Measurements from ENCODE around the gene PRKCE. TPM values are rescaled to one million over a fixed set of nuclear protein-coding genes. Genes with fewer than 3 reads are reported as not detected.

Gene PRKCE
- polyA plus RNA-seq, 1 of the 3 experiments (the other 2 are of a cell fraction) = 16.3 TPM

DNA sequence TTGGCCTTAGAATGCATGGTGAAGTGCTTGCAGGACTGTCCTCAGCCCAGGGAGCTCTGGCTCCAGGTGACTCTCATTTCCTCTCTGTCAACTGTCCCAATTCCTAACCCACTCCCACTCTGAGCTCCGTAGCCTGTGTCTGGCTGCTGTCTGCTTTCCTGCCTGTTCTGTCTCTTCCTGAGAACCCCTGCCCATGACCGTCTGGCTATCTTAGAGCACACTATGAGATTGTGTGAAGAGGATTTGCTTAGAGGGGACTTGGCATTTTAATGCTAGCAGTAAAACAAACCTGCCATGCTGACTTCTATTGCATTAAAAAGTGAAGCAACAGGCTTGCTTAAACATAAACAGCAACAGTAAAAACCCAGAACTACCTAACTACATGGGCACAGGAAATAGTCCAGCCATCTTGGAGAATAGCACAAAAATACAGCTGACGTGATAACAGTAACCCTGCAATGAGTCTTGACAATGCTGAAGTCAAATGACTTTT, 234.7 kb downstream of the PRKCE start (continued):
- TF ChIP-seq EZH2phosphoT487 (IDR thresholded peaks at IDR 0.05; ENCODE audit: borderline replicate concordance, low read depth) = no peak
- no peak for TF ChIP-seq ELF1 (IDR thresholded peaks at IDR 0.05)
- TF ChIP-seq RAD21 (IDR thresholded peaks at IDR 0.05; ENCODE audit: low read length) = no peak

DNA sequence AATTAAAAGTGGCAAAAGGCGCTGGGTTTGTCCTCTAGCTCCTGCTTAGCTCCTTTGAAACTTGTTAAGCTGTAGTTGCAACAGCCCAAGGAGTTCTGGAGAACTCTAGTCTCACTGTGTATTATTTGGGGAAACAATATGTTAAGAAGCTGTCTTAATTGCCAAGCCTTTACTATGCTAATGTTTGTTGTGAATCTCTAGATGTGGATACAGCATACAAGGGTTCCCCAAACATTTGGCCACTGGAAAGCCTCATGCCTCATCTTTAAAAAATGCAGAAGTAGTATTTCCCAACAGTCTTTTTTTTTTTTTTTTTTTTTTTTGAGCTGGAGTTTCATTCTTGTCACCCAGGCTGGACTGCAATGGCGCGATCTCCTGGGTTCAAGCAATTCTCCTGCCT, 236.7 kb downstream of the PRKCE start:
- no peak for DNase-seq
- Histone ChIP-seq H3K9me2 (no peaks in the 10 kb centered on the region), H3K36me3 (replicated peaks in 1 of 2; ENCODE audit: control insufficient read depth in 1 of 2, insufficient read depth in 2 of 2, low read length in 1 of 2) (no peaks in the 10 kb centered on the region), H4K20me1 (ENCODE audit: insufficient read depth) (no peaks in the 10 kb centered on the region), H2AFZ (ENCODE audit: low read depth) (no peak overlapping the region), H3K27ac (ENCODE audit: low read depth in 2 of 2, low read length in 1 of 2) (no peak overlapping the region), H3K9ac (no peak overlapping the region), H3K4me1 (ENCODE audit: control insufficient read depth in 1 of 2, insufficient read depth in 2 of 2, low read depth in 1 of 2, low read length in 1 of 2) (peaks cover 9 to 53% of the 10 kb centered on the region in 2 experiments; a peak in 2 of 4 replicates), H3F3A (replicated peaks; ENCODE audit: insufficient read depth) (no peaks in the 10 kb centered on the region), H3K4me2 (no peak overlapping the region), H3K27me3 (ENCODE audit: insufficient read depth) (no peaks in the 10 kb centered on the region), H3K9me3 (no peaks in the 10 kb centered on the region), H3K4me3 (ENCODE audit: low read depth in 2 of 2, low read length in 1 of 2) (no peak overlapping the region), H3K79me2 (ENCODE audit: insufficient read depth) (no peaks in the 10 kb centered on the region)
- TF ChIP-seq CTCF (IDR thresholded peaks at IDR 0.05) = no peak
- TF ChIP-seq SMC3 (IDR thresholded peaks at IDR 0.05; ENCODE audit: low read depth, low read length) = no peak
- no peak for TF ChIP-seq MAX (IDR thresholded peaks at IDR 0.05; ENCODE audit: low read depth)
- no peak for TF ChIP-seq IRF3 (IDR thresholded peaks at IDR 0.05; ENCODE audit: low read depth, low read length)
- TF ChIP-seq RFX5 (IDR thresholded peaks at IDR 0.05; ENCODE audit: low read length) = no peak
- no peak for TF ChIP-seq ELF1 (IDR thresholded peaks at IDR 0.05)
- TF ChIP-seq JUND (IDR thresholded peaks at IDR 0.05) = no peak
- TF ChIP-seq NFIC (IDR thresholded peaks at IDR 0.05; ENCODE audit: borderline replicate concordance) = no peak
- no peak for TF ChIP-seq CHD2 (IDR thresholded peaks at IDR 0.05; ENCODE audit: low read length, partially characterized antibody)
- TF ChIP-seq FOSL2 (IDR thresholded peaks at IDR 0.05; ENCODE audit: borderline replicate concordance, low read depth) = no peak
- no peak for TF ChIP-seq TEAD4 (IDR thresholded peaks at IDR 0.05; ENCODE audit: borderline replicate concordance, insufficient read depth)
- TF ChIP-seq MXI1 (IDR thresholded peaks at IDR 0.05; ENCODE audit: low read depth, low read length) = no peak
- no peak for TF ChIP-seq REST (IDR thresholded peaks at IDR 0.05; ENCODE audit: low read depth, low read length)
- no peak for TF ChIP-seq GABPA (IDR thresholded peaks at IDR 0.05; ENCODE audit: low read depth)
- TF ChIP-seq ZBTB33 (IDR thresholded peaks at IDR 0.05; ENCODE audit: borderline replicate concordance, low read depth) = no peak
- no peak for TF ChIP-seq GATA2 (CRISPR knock-in tag; IDR thresholded peaks at IDR 0.05)
- ChIA-PET POLR2A (no interaction called here), CTCF (interaction anchor here (0.6 to 3.1 kb wide), 6 partner anchors 10 to 236 kb away, joined by 3 to 10 read pairs (median 3); partner anchors contain the start of gene PRKCE)
- WGBS (ENCODE audit: low lambda C conversion rate) = 96% methylated on average over 3 of the region's 3 CpGs

Measured in SK-N-SH (cell line).